Smooth muscle cell (in vitro differentiated cells): ENCODE results near the gene CHN2. TPM values are rescaled to one million over a fixed set of nuclear protein-coding genes. Genes with fewer than 3 reads are reported as not detected.

Source experiments
- DNase-seq: peaks from one replicate; lab custom pipeline; 2025; ENCODE audit not compliant: unreplicated experiment; lab: John Stamatoyannopoulos, UW
- H2AFZ ChIP-seq: fragments of 200-600 bp; sonication (generic); 2 replicates; pipeline ENCODE4 v1.6.0; 2016; ENCODE audit warnings: antibody characterized with exemption, low read depth, mild to moderate bottlenecking
- H3F3A ChIP-seq: fragments of 200-600 bp; sonication (generic); 2 replicates; pipeline ENCODE4 v1.6.0; 2017; ENCODE audit warnings: antibody characterized with exemption, low read depth
- H3K27ac ChIP-seq: fragments of 200-600 bp; sonication (generic); 2 replicates; pipeline ENCODE4 v1.5.1; 2016; ENCODE audit warnings: low read depth, mild to moderate bottlenecking
- H3K27me3 ChIP-seq: fragments of 200-600 bp; sonication (generic); 2 replicates; pipeline ENCODE4 v1.6.1; 2016; ENCODE audit warnings: low read depth, mild to moderate bottlenecking
- H3K36me3 ChIP-seq: fragments of 200-600 bp; sonication (generic); 2 replicates; pipeline ENCODE4 v1.5.1; 2016; ENCODE audit warnings: low read depth
- H3K4me1 ChIP-seq: fragments of 200-600 bp; sonication (generic); 2 replicates; pipeline ENCODE4 v1.5.1; 2016; ENCODE audit warnings: low read depth
- H3K4me2 ChIP-seq: fragments of 200-600 bp; sonication (generic); 2 replicates; pipeline ENCODE4 v1.6.0; 2016; ENCODE audit warnings: mild to moderate bottlenecking
- H3K4me3 ChIP-seq: fragments of 200-600 bp; sonication (generic); 2 replicates; pipeline ENCODE4 v1.5.1; 2016; ENCODE audit warnings: mild to moderate bottlenecking
- H3K79me2 ChIP-seq: fragments of 200-600 bp; sonication (generic); 2 replicates; pipeline ENCODE4 v1.6.0; 2016; ENCODE audit warnings: low read depth, mild to moderate bottlenecking
- H3K9ac ChIP-seq: fragments of 200-600 bp; sonication (generic); 2 replicates; pipeline ENCODE4 v1.6.0; 2016; ENCODE audit warnings: low read depth
- H3K9me3 ChIP-seq: fragments of 200-600 bp; sonication (generic); replicated peaks from 2 replicates; pipeline ENCODE4 v1.5.1; 2016; ENCODE audit warnings: low read depth
- H4K20me1 ChIP-seq: fragments of 200-600 bp; sonication (generic); 2 replicates; pipeline ENCODE4 v1.6.0; 2016; ENCODE audit warnings: low read depth
- CTCF ChIP-seq: fragments of 200-600 bp; sonication (generic); IDR thresholded peaks from 2 replicates; pipeline ENCODE4 v1.5.1; 2017; ENCODE audit warnings: borderline replicate concordance, mild to moderate bottlenecking, antibody characterized with exemption; ENCODE audit not compliant: insufficient read depth, poor library complexity, severe bottlenecking
- WGBS: methylation state at CpG from one replicate; pipeline ENCODE4 v1.1.7; 2016; ENCODE audit warnings: low lambda C conversion rate; 5-methylcytosine and 5-hydroxymethylcytosine counted together
- polyA plus RNA-seq: library from polyadenylated mRNA; unstranded; fragments of >200 nt; fragmentation: Nextera tagmentation; extraction: Ambion mirVana; gene quantifications from 2 replicates; pipeline ENCODE4 v1.2.1, GENCODE V29; 2016
- total RNA-seq: library from RNA; depleted of rRNA; stranded (reverse); fragments of >200 nt; gene quantifications from 2 replicates; pipeline ENCODE4 v1.2.3, GENCODE V29; 2014

CHN2 gene
- total and polyA plus RNA-seq, 2 experiments from 2014 or later = 7.4 to 20.7 TPM

DNA sequence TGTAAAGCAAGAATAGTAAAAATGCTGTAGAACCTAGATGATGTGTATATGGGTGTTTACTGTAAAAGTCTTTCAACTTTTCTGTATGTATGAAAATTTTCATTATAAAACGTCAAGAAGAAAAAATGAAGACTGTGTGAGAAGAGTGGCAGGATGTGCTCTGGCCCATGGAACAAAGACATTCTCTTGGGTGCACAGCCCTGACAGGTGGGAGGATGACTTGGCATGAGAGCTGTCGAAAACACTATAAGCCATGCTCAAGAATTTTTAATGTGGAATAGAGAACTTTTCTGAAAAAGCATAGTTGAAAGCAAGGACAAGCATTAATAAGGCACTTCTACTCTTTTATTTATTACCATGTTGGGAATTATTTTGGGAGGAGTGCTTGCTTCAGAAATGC, 185.0 kb downstream of the CHN2 start:
- 86% methylated on average over 2 of the region's 2 CpGs for WGBS
- H3K27ac ChIP-seq = no peak overlapping the region
- H3K36me3 ChIP-seq = no peaks in the 10 kb centered on the region
- H3K9ac ChIP-seq = no peak overlapping the region
- no peaks in the 10 kb centered on the region for H3K9me3 ChIP-seq
- no peak overlapping the region for H3K4me2 ChIP-seq
- H4K20me1 ChIP-seq = no peaks in the 10 kb centered on the region
- TF ChIP-seq CTCF = no peak
- no peak overlapping the region for H2AFZ ChIP-seq
- no peaks in the 10 kb centered on the region for H3K4me1 ChIP-seq
- no peak for DNase-seq
- H3F3A ChIP-seq = no peaks in the 10 kb centered on the region
- no peaks in the 10 kb centered on the region for H3K79me2 ChIP-seq
- no peak overlapping the region for H3K4me3 ChIP-seq
- H3K27me3 ChIP-seq = no peaks in the 10 kb centered on the region

DNA sequence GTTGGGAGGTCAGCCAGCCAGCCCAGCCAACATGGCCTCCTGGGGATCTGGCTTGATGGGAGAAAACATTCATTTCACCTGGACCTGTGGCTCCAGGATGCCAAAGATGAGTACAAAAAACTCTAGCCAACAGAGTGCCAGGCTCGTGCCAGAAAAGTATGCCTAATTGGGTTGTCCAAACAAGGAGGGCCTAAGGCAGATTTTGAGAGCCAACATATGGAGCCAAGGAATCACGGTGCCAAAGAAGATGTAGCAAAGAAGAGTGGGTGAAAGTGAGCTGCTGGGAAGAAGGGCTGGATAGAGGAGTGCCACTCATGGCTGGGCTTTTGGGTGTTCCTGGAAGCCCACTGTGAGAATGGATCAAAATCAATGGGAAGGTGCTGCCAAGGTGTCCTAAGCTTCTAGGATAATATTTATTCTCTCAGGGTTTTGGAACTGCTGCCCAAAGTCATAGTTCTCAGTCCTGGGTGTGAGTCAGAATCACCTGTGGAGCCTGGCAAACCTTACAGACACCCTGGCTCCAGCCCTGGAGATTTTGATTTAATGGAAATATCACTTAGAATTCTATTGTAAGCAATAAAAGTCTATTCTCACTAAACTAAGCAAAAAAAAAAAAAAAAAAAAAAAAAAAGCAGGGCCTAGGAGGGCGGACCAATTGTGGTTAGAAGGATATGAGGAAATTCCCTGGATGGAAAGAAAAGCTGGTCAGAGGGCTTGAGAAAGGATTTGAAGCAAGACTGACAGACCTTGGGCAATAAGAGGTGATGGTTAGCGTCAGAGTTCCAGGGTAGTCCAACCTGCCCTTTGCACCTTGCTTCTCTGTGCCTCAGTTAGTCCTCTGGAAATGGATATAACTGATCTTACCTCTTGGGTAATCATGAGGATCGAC, 186.9 kb downstream of the CHN2 start:
- Histone ChIP-seq H3K4me3 (no peak overlapping the region), H3K27me3 (no peaks in the 10 kb centered on the region), H3K9ac (no peak overlapping the region), H3F3A (no peaks in the 10 kb centered on the region), H3K4me1 (peaks cover 8% of the 10 kb centered on the region), H3K79me2 (no peaks in the 10 kb centered on the region), H4K20me1 (no peaks in the 10 kb centered on the region), H3K9me3 (no peaks in the 10 kb centered on the region), H3K27ac (no peak overlapping the region), H3K4me2 (no peak overlapping the region), H2AFZ (no peak overlapping the region), H3K36me3 (no peaks in the 10 kb centered on the region)
- no peak for TF ChIP-seq CTCF
- WGBS = 94% methylated on average over 5 of the region's 5 CpGs
- no peak for DNase-seq

DNA sequence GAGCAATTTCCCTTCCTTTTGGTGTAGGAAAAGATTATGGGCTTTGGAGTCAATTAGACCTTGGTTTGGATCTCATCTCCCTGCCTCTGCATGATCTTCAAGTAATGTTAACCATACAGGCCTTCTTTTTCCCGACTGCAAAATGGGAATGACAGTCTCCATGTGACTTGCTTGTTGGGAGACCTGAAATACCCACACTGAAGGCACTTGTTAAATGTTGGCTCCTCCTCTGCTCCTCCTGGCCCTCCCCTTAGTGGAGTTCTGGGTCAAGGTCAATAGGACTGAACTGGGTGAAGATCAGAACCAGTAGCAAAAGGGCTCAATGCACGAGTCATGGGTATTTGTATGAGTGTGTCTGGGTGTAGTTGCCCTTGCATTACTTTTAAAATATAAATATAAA, 189.7 kb downstream of the CHN2 start:
- no peaks in the 10 kb centered on the region for H3K9me3 ChIP-seq
- TF ChIP-seq CTCF = no peak
- WGBS = 95% methylated on average over 2 of the region's 2 CpGs

More for the DNA sequence above, 189.7 kb downstream of the CHN2 start:
- DNase-seq = no peak
- no peak overlapping the region for H3K9ac ChIP-seq
- peaks cover 8% of the 10 kb centered on the region for H3K4me1 ChIP-seq
- H3K27me3 ChIP-seq = no peaks in the 10 kb centered on the region
- H4K20me1 ChIP-seq = no peaks in the 10 kb centered on the region
- H3F3A ChIP-seq = no peaks in the 10 kb centered on the region
- no peak overlapping the region for H2AFZ ChIP-seq
- H3K36me3 ChIP-seq = no peaks in the 10 kb centered on the region
- no peak overlapping the region for H3K27ac ChIP-seq
- no peak overlapping the region for H3K4me3 ChIP-seq
- H3K79me2 ChIP-seq = no peaks in the 10 kb centered on the region
- no peak overlapping the region for H3K4me2 ChIP-seq
